GM12892 (cell line): ENCODE data around the gene CEP83.

ENCODE experiments used
- POLR2A ChIP-seq: IDR thresholded peaks from 2 replicates; pipeline ENCODE4 v1.6.1; 2011; ENCODE audit warnings: low read depth, low read length, control low read depth
- POLR2AphosphoS5 ChIP-seq: IDR thresholded peaks from 2 replicates; pipeline ENCODE4 v1.6.1; 2011; ENCODE audit warnings: low read depth, low read length, control low read depth

- TF ChIP-seq POLR2A, result no peak
- TF ChIP-seq POLR2AphosphoS5, result no peak
Measured at GRCh38 chr12:94299846-94300245, 159.8 kb downstream of the CEP83 start.
